ENCODE results near the gene ALG9.
"Not testable (repeated sequence)": the region's sequence is repeated elsewhere in the genome, so short reads cannot be mapped to it uniquely, and the experiment has no call there.

ALG9 gene

DNA sequence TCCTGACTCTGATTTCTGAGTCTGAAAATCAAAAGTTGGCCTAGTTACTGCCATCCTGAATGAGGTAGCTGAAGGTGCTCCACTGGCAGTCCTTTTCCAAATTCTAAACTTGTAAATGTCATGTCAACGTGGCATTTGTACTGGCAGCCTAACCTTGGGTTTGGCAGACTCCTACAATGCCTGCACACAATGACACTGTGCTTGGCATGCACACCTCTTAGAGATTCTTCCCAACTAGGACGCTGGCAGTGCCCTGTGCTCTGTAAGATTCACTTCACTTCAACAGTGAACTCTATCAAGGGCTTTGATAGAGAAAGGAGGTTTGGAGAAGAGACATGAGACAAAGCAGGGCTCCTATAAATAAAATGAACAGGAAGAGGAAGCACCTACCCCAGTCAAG lies 83.3 kb downstream of the ALG9 start:
- no peak overlapping the region for H3K27ac ChIP-seq
- POLR2A ChIA-PET (ENCODE audit: low non-redundant PET) = no interaction called here
- no peak for DNase-seq (ENCODE audit: low spot score)
- no peak for TF ChIP-seq CTCF (conservative IDR thresholded peaks at IDR 0.05; ENCODE audit: low read depth)
- CTCF ChIA-PET = no interaction called here

GRCh38 chr11:111785886-111786412 lies 85.4 kb downstream of the ALG9 start:
- ChIA-PET POLR2A (ENCODE audit: low non-redundant PET) (no interaction called here), CTCF (interaction anchor here (1.2 kb wide), 1 partner anchor 8 kb away, joined by 6 read pairs; no protein-coding TSS in a partner anchor)
- no peak for DNase-seq (ENCODE audit: low spot score)

GRCh38 chr11:111785076-111785475 lies 86.3 kb downstream of the ALG9 start:
- DNase-seq (ENCODE audit: low spot score) = no peak
- H3K27ac ChIP-seq = no peak overlapping the region
- ChIA-PET POLR2A (ENCODE audit: low non-redundant PET) (no interaction called here), CTCF (interaction anchor here (0.6 to 1.2 kb wide), 2 partner anchors 8 to 93 kb away, joined by 6 to 7 read pairs; no protein-coding TSS in a partner anchor)
- no peak for TF ChIP-seq CTCF (conservative IDR thresholded peaks at IDR 0.05; ENCODE audit: low read depth)

More at GRCh38 chr11:111785886-111786412, 85.4 kb downstream of the ALG9 start:
- TF ChIP-seq CTCF (conservative IDR thresholded peaks at IDR 0.05; ENCODE audit: low read depth) = no peak
- H3K27ac ChIP-seq = no peak overlapping the region

- POLR2A ChIA-PET (ENCODE audit: low non-redundant PET); H3K27ac ChIP-seq; DNase-seq (ENCODE audit: low spot score): not testable (repeated sequence)
- CTCF ChIA-PET = interaction anchor here (0.6 to 0.7 kb wide), 3 partner anchors 81 to 186 kb away, joined by 3 to 7 read pairs (median 5); no protein-coding TSS in a partner anchor
These were observed 87.1 kb downstream of the ALG9 start for GRCh38 chr11:111784311-111784710.

- CTCF ChIA-PET = interaction anchor here (0.6 kb wide), 1 partner anchor 221 kb away, joined by 3 read pairs; no protein-coding TSS in a partner anchor
- no peak for DNase-seq (ENCODE audit: low spot score)
- TF ChIP-seq CTCF (conservative IDR thresholded peaks at IDR 0.05; ENCODE audit: low read depth) = no peak
- POLR2A ChIA-PET (ENCODE audit: low non-redundant PET) = no interaction called here
- H3K27ac ChIP-seq = no peak overlapping the region
These were observed 89.2 kb downstream of the ALG9 start for GRCh38 chr11:111782109-111782741.

- POLR2A ChIA-PET (ENCODE audit: low non-redundant PET) = no interaction called here
These were observed 92.3 kb downstream of the ALG9 start for GRCh38 chr11:111779118-111779517.

More at GRCh38 chr11:111779118-111779517, 92.3 kb downstream of the ALG9 start:
- CTCF ChIA-PET = interaction anchor here (0.8 kb wide), 1 partner anchor 62 kb away, joined by 3 read pairs; no protein-coding TSS in a partner anchor
- no peak for TF ChIP-seq CTCF (conservative IDR thresholded peaks at IDR 0.05; ENCODE audit: low read depth)
- H3K27ac ChIP-seq = no peak overlapping the region
- DNase-seq (ENCODE audit: low spot score) = no peak
